GM19467 (cell line): Measurements from ENCODE around the gene SLC5A8.

Experiments
- ATAC-seq: cut with Tn5 transposase; IDR thresholded peaks from one replicate; pipeline ENCODE4 v1.9.1; 2021; ENCODE audit warnings: mild to moderate bottlenecking, moderate library complexity; ENCODE audit not compliant: unreplicated experiment

Gene SLC5A8, protein sequence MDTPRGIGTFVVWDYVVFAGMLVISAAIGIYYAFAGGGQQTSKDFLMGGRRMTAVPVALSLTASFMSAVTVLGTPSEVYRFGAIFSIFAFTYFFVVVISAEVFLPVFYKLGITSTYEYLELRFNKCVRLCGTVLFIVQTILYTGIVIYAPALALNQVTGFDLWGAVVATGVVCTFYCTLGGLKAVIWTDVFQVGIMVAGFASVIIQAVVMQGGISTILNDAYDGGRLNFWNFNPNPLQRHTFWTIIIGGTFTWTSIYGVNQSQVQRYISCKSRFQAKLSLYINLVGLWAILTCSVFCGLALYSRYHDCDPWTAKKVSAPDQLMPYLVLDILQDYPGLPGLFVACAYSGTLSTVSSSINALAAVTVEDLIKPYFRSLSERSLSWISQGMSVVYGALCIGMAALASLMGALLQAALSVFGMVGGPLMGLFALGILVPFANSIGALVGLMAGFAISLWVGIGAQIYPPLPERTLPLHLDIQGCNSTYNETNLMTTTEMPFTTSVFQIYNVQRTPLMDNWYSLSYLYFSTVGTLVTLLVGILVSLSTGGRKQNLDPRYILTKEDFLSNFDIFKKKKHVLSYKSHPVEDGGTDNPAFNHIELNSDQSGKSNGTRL

DNA sequence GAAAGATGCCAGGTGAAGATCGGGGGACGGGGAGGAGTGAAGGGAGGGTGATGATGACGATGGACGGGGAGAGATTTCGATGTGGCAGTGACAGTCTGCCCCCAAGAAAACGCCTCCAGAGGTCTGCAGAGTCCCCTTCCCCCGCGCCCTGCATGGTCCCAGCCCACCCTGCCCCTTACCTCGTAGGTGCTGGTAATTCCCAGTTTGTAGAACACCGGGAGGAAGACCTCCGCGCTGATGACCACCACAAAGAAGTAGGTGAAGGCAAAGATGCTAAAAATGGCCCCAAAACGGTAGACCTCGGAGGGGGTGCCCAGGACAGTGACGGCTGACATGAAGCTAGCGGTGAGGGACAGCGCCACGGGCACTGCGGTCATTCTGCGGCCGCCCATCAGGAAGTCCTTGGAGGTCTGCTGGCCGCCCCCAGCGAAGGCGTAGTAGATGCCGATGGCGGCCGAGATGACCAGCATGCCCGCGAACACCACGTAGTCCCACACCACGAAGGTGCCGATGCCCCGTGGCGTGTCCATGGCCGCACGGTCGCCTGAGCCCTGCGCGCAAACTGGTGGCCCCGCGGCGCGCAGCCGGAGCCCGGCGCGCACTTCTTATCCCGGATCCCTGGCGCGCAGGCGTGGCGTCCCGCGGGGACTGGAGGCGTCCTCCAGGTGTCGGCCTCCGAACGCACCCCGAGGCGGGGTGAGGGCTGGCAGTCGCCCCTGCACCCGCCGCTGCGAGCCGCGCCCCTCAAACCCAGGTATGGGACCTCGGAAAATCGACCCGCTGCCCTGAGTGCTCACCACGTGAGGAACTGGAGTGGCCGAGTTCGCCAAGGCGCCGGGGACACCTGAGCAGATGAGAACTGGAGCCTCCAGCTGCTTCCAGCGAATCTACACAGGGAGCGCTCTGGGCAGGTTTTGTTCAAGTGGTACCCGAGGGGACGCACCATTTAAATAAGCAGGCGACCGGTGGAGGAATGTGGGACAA lies at the start of gene SLC5A8:
Gene SLC5A8 (minus strand): TSS at position 920 of the 984 bp plus-strand sequence. CDS start 390 bp downstream, at position 530.
- no peak for ATAC-seq

DNA sequence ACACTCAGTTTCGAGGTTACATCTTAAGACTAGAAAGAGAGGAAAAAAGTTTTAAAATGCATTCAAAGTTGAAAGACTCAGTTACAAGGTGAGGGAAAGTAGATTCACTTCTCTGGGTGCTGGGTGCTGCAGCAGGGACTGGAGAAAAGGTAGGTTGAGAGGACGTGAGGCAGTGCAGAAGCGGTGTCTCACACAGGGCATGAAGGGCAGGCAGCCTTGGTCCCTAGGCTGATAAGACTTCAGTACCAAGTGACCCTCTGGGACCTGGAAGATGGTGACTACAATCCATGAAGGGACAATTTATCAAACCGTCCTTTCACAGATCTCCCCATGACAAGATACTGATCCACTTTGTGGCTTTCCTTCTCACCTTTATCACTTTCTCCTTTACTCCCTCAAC lies 47.3 kb upstream of the SLC5A8 start:
- ATAC-seq, result no peak

DNA sequence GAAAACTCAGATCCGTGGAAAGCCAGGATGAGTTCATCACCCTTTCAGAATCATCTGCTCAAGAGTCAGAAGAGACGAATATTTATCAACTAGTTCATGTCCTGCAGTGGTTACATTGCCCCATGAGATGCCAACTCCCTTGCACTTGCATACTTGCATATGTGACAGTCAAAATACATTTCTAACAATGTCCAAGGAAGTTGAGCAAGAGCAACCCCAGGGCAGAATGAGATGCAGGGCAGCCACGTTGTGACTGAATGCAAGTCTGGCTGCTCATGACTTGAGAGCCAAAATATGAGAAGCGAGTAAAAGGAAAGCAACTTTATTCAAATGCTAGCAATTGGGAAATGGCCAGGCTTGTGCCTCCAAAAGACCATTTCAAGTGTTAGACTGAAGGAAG lies 46.2 kb upstream of the SLC5A8 start:
- ATAC-seq, result no peak

DNA sequence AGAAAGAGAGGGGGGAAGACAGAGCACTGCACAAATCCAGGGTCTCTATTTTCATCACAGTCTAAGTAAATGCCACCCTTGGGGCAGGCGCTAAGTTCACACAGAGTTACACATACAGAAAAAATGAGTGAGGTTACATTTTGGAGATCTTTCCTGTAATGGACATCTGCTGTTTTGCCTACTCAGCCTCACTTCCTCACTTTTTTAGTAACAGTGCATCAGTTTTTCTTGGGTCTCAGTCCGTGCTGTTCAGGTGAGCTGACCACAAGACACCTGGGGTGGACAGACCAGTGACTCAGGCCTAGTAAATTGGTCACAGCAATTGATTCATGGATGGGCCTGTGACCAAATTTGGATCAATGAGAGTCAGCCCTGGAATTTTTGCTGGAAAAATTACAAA lies 33.6 kb upstream of the SLC5A8 start:
- ATAC-seq, result no peak

DNA sequence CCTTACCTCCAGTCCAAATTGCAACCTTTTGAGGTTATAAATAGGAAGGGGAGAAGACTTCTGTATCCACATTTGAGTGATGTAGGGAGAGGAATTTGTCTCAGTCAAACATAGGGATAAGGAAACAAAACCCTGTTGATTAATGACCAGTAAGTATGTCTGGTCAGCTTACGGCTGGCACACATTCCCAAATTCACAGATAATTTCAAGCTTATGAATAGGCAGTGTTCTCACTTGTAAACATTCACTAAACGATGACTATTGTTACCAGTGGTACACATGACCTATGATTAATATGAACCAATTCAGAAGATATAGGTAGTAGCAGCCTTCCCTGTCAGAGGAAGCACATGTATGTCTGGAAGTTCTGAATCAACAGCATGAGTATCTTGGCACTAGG lies 33.0 kb upstream of the SLC5A8 start:
- no peak for ATAC-seq

DNA sequence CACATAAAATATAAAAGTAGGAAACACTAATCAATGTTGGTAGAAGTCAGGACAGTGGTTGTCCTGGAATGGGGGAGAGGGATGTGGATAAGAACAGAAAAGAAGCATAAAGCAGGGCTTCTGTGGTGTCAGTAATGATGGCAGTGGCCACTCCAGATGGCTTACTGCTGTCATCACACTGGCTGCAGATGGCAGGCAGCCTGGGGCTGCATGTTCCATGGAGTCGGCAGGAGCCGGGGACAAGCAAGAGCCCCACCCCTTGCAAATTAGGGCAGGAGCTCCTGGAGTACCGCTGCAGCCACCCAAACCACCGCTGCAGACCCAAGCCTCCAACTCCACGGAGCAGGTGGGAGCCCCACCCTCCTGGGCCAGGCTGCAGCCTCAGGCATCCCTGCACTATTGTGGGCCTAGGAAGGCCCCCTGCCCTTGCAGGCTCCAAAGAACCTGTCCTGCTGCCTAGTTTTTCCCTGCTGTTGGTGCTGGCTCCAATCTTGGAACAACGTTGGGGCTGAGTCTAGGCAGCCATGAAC lies 28.8 kb upstream of the SLC5A8 start:
- ATAC-seq, result no peak

DNA sequence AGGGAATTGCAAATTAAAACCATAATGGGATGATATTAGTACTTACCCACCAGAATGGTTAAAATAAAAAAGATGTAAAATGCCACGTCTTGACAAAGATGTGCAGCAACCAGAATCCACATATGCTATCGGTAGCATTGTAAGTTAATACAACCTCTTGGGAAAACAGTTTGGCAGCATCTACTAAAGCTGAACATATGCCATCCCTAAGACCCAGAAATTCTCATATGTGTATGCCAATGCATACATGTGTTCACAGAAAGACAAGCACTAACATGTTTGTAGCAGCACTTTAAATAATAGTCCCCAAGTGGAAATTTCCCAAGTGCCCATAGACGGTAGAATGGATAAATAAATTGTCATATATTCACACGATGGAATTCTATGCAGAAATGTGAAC lies 28.3 kb upstream of the SLC5A8 start:
- no peak for ATAC-seq

DNA sequence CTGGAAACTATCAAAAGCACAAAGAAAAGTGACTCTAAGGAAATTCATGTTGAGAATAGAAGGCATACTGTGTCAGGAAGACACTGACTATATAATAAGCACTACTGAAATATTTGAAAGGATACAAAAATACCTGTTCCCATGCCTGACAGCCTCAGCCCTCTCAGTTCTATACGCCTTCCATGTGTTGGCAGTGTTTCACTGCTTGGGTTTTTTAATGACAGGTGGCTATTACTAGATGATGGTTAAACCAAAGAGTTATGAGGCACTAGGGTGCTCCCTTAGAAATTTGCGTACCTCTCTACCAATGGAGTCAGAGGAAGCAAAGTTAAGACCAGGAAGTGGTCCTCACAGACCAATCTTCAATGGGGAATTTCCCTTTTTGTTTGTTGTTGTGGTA lies 25.6 kb upstream of the SLC5A8 start:
- ATAC-seq, result no peak

DNA sequence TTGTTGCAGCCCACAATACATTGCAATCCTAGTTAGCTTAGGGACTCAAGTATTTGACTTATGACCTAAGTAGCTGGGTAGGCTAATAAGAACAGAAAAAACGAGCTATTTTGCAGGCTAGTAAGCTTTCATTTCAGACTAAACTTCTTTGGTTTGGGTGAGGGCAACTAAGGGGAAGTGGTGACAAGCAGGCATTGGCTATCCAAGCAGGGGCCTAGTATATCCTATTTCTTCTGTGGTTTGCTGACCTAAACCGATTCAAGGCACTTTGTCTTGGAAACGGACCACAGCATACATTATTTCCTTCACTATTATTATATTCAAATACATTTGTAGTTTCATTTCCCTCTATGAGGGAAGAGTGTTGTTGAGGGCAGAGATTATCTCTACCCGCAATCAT lies 21.6 kb upstream of the SLC5A8 start:
- no peak for ATAC-seq

DNA sequence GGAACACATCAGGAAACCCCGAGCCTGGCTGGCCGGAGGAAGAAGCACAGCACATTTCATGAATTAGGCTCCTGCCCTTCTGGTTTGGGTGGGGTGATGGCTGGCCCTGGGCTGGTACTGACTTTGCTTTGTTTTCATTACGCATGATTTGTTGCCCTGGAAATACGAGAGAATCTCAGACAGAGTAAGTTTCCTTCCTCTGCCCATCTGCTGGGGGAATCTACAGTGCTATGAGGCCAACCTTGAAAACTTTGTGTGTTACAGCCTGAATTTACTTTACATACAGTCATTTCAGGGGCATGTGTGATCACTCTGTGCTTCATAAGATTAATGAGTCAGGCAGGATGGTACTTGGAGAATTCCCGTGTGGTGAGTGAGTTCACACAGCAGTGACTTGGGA lies 20.5 kb upstream of the SLC5A8 start:
- ATAC-seq, result no peak

DNA sequence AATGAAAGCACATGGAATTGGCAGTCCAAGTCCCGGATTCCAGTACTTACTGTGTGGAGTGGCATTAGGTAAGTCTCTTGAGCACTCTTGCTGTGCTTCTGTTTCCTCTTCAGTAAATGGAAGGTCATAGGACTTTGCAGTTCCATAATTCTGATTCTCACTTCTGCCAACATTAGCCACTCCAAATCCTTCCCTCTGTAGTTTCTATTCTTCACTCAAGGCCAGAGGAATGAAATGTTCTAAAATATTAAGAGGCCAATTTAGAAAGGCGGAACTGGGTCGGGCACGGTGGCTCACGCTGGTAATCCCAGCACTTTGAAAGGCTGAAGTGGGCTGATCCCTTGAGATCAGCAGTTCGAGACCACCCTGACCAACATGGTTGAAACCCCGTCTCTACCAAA lies 19.8 kb upstream of the SLC5A8 start:
- no peak for ATAC-seq

DNA sequence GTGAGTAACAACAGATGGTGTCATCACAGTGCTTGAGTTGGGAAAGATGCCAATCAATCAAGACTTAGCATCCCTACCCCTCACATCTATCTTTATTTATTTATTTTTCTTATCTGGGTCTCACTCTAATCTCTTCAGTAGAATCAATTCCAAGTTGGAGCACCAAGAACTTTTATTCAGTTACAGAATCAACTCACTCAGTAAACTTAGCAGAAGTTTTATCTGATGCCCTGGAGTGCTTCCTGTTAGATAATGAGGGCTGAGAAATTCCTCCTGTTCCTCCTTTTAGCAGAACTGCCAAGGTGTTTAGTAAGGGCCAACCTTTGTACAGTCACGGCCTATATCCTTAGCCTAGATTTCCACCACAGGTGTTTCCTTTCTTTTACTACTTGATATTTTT lies 11.3 kb upstream of the SLC5A8 start:
- no peak for ATAC-seq

DNA sequence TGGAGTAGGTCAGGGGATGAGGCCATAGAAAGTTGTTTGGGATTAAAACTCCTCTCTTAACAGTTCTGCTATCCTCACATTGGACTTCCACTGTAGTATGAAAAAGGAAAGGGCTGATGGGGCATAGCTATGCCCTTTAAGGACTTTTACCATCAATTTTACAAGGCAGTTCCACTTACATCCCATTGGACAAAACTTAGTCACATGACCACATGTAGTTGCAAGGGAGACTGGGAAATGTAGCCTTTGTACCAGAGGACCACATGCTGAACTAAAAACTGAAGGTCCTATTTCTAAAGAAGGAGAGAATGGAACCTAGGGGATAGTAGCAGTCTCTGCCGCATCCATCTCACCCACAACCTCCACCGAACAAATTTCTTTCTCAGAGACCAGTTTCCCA lies 6.8 kb upstream of the SLC5A8 start:
- ATAC-seq, result no peak

DNA sequence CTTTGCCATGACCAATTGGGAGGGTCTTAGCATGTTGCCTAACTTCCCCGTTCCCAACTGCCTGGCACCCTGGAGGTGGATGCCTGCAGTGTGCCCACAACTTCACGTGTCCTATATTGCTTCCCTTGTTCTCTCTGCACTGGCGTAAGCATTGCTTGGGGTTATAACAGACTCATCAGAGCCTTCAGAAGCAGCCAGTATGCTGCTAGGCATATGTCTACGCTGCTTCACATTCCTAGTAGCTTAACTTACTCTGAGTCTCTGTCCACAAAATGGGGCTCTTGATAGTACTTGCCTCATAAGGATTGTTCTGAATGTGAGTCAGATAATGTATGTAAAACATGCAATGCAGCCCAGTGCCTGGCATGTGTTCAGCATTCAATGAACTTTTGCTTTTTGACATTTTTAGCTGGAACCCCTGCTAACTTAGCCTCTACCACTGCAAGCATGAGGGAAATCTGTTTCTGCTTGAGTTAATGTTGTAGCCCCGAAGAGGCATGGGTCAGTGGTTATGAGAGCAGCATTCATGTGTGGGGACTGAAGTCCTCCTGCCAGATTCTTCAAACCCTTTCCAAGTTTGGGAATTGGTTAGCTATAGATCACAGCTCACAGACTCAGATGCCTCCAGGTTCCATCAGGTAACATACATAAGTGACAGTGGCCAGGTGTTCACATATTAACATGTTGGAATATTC lies 2.8 kb downstream of the SLC5A8 start:
- no peak for ATAC-seq

DNA sequence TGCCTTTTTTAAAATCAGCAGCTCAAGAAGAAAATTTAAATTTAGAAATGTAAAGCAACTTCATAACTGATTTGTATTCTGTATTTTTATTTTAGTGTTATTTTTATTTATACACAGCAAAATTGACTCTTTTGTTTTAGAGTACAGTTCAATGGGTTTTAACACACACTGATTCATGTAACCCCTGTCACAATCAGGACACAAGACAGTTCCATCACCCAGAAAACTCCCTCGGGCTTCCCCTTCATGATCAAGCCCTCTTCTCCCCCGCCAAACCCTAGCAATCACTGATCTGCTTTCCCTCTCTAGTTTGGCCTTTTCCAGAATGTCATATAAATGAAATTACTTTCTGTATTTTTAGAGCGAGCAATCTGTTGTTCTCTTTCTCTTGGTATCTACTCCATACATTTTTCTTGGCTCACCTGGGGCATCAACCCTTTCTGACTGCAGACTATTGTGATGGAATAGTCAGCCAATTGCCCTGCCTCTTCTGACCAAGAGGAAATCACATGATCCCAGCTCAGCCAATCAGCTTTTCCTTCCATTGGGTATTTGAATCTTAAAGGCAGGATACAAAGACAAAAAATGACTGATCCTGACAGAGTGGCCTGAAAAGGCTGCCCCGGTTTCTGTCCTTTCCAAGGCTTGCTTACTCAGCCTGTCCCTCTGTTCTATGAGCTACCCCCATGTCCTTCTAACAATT lies 5.3 kb downstream of the SLC5A8 start:
- no peak for ATAC-seq

DNA sequence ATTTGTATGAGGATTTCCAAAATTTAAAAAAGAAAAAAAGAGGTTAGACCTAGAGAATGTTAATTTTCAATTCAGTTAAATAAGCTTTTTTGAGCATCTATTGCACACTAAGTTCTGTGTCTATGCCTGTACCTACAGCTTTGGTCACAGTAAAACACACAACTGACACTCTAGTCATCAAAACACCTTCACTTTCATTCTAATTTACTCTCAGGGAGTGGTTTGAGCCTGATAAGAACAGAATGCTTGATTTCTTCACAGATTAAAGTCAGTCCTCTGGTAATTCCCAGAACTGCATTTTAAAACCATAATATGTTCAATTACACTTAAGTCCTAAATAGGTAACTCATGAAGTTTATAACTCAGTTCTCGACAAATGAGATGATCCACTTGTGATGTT lies 9.2 kb downstream of the SLC5A8 start:
- ATAC-seq, result no peak

DNA sequence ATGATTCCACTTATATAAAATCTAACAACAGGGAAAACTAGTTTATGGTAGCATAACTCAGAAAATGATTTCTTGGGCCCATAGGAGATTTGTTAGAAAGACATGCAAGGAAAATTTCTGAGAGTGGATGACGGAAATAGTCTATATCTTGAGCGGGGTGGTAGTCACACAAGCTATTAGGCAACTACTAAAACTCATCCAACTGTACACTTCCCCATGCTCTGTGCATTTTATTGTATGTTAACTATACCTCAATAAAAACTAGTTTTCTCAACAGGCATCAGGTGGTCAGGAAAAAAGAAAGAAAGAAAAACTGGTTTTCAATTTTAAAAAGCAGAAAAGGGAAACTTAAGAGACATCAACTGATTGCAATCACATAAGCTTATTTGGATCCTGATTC lies 9.9 kb downstream of the SLC5A8 start:
- ATAC-seq, result no peak

DNA sequence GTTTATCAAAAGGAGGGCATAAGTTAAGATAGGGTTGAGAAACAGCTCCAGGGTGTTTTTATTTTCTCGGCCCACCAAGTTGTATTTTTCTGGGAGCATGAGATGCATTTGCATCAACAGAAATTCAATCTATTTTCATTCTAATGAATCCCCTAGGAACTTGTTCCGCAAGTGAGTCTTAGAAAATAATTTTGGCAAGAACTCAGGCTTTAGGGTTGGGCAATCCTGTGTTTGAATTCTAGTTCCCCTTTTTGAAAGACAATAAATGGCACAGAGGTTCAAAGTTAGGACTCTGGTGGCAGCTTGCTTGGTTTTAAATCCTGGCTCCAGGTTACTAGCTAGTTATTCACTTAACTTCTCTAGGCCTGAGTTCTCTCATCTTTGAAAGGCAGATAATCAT lies 23.7 kb downstream of the SLC5A8 start:
- ATAC-seq, result no peak

DNA sequence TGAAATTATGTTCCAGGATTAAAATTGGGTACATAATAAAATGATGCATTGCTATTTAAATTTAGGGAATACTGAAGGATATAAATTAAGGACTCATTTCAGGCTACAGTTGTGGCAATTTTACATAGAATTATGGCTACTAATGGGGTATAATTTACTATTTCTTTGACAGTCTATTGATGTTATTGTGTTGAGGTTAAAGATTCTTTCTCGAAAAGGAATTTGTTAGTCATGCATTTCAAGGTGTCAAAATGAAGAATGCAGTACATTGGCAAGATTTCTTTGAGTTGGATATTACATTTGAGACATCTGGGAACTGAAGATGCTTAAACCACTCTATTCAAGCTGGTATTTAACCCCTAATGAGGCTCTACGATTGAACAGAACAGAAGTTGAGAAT lies 28.3 kb downstream of the SLC5A8 start:
- no peak for ATAC-seq

DNA sequence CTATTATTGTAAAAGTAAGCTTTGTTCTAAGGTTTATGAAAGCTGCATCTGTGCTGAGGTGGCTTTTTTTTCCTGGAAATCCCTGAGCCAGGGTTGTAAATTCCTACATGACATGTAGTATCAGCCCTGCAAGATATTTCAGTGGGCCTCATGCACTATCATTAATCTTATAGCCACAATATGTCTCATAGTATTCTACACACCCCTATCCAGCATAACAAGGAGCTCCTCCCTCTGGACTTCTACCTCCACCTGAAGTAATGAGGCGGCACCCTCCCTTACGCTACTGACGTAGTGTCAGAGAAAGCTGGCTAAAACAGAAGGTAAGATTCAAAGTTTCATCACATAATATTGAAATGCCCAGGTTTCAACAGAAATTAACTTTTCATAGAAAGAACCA lies 35.5 kb downstream of the SLC5A8 start:
- ATAC-seq, result no peak
